HG03175 (cell line): ENCODE results near the gene SS18L1.

ENCODE experiments used
- ATAC-seq: cut with Tn5 transposase; IDR thresholded peaks from one replicate; pipeline ENCODE4 v1.9.1; 2021; ENCODE audit warnings: mild to moderate bottlenecking, moderate library complexity; ENCODE audit not compliant: unreplicated experiment

Gene SS18L1

GRCh38 chr20:62151835-62152364 lies 8.3 kb downstream of the SS18L1 start:
- ATAC-seq = no peak

- no peak for ATAC-seq
Observed at GRCh38 chr20:62155428-62156253, 12.1 kb downstream of the SS18L1 start.

GRCh38 chr20:62156254-62156556 lies 12.6 kb downstream of the SS18L1 start:
- no peak for ATAC-seq

GRCh38 chr20:62156592-62157386 lies 13.2 kb downstream of the SS18L1 start:
- ATAC-seq = peak; percentile 53

GRCh38 chr20:62157387-62158087 lies 14.0 kb downstream of the SS18L1 start:
- ATAC-seq = no peak

- no peak for ATAC-seq
Observed at GRCh38 chr20:62158088-62158400, 14.5 kb downstream of the SS18L1 start.

- ATAC-seq = no peak
Observed at GRCh38 chr20:62158541-62158940, 15.0 kb downstream of the SS18L1 start.

- no peak for ATAC-seq
Observed at GRCh38 chr20:62159052-62159451, 15.5 kb downstream of the SS18L1 start.

- ATAC-seq = no peak
Observed at GRCh38 chr20:62159839-62160238, 16.3 kb downstream of the SS18L1 start.

- ATAC-seq = no peak
Observed at GRCh38 chr20:62160253-62160652, 16.7 kb downstream of the SS18L1 start.

- ATAC-seq = no peak
Observed at GRCh38 chr20:62160876-62161275, 17.3 kb downstream of the SS18L1 start.

GRCh38 chr20:62161347-62161746 lies 17.8 kb downstream of the SS18L1 start:
- no peak for ATAC-seq

GRCh38 chr20:62162765-62163484 lies 19.4 kb downstream of the SS18L1 start:
- ATAC-seq = no peak

GRCh38 chr20:62163485-62163865 lies 19.9 kb downstream of the SS18L1 start:
- ATAC-seq = no peak

GRCh38 chr20:62163986-62164762 lies 20.6 kb downstream of the SS18L1 start:
- no peak for ATAC-seq

- ATAC-seq = no peak
Observed at GRCh38 chr20:62164879-62165761, 21.6 kb downstream of the SS18L1 start.

- no peak for ATAC-seq
Observed at GRCh38 chr20:62165762-62166399, 22.3 kb downstream of the SS18L1 start.

GRCh38 chr20:62167474-62167873 lies 23.9 kb downstream of the SS18L1 start:
- no peak for ATAC-seq

- no peak for ATAC-seq
Observed at GRCh38 chr20:62168061-62168460, 24.5 kb downstream of the SS18L1 start.
